H1 (cell line): ENCODE measurements around the gene ARHGAP42. TPM values are rescaled to one million over a fixed set of nuclear protein-coding genes. Genes with fewer than 3 reads are reported as not detected.

Experiments
- CTCF ChIA-PET: fragments of 300-600 bp; sonication (Branson Sonifier 250); formaldehyde crosslinking; loops from one replicate; lab custom pipeline; 2021; ENCODE audit not compliant: partially characterized antibody; lab: Charles Lee
- POLR2A ChIA-PET: fragments of 300-600 bp; sonication (Branson Sonifier 250); formaldehyde crosslinking; loops from one replicate; lab custom pipeline; 2021; ENCODE audit warnings: inconsistent platforms; ENCODE audit not compliant: partially characterized antibody; lab: Charles Lee
- DNase-seq, 2 experiments: peaks; one replicate each; pipeline versions ENCODE4 v3.0.0 to v3.0.0-alpha.2; 2010 to 2022; ENCODE audit warnings: low spot score in 2 of 2, low read depth in 1 of 2, mixed read lengths in 1 of 2
- FAIRE-seq: peaks from 2 replicates; lab custom pipeline; 2011; peaks lifted over from hg19 to GRCh38; lab: Jason Lieb, UNC
- H2AFZ ChIP-seq: 2 replicates; pipeline ENCODE4 v1.8.1; 2012; ENCODE audit warnings: low read length, inconsistent platforms
- H2AK5ac ChIP-seq: 2 replicates; pipeline ENCODE4 v1.6.1; 2013; ENCODE audit warnings: low read depth, low read length
- H2BK120ac ChIP-seq: replicated peaks from 2 replicates; pipeline ENCODE3; 2013; ENCODE audit warnings: low read depth, low read length, inconsistent platforms
- H2BK12ac ChIP-seq: 2 replicates; pipeline ENCODE4 v1.6.1; 2013; ENCODE audit warnings: low read depth, low read length
- H2BK15ac ChIP-seq: 2 replicates; pipeline ENCODE4 v1.6.1; 2013; ENCODE audit warnings: low read length
- H2BK20ac ChIP-seq: 2 replicates; pipeline ENCODE4 v1.6.1; 2013; ENCODE audit warnings: low read length
- H2BK5ac ChIP-seq: 2 replicates; pipeline ENCODE4 v1.6.1; 2013; ENCODE audit warnings: low read depth, low read length
- H3K14ac ChIP-seq: 2 replicates; pipeline ENCODE4 v1.6.1; 2013; ENCODE audit warnings: inconsistent platforms; ENCODE audit not compliant: insufficient read length
- H3K18ac ChIP-seq: 2 replicates; pipeline ENCODE4 v1.6.1; 2013; ENCODE audit warnings: low read length; ENCODE audit errors: extremely low read depth
- H3K23ac ChIP-seq: 2 replicates; pipeline ENCODE4 v1.6.1; 2013; ENCODE audit warnings: inconsistent platforms; ENCODE audit not compliant: insufficient read length
- H3K23me2 ChIP-seq: 2 replicates; pipeline ENCODE4 v1.6.1; 2013; ENCODE audit warnings: low read depth, low read length
- H3K27ac ChIP-seq: 2 replicates; pipeline ENCODE4 v1.6.1; 2011; ENCODE audit warnings: low read depth, low read length, inconsistent platforms
- H3K27me3 ChIP-seq, 4 experiments: replicated peaks in 1 of 4; 1 replicate in 1 of 4; 2 replicates in 3 of 4; pipeline versions ENCODE4 v1.6.1 to v1.8.1; 2011 to 2013; ENCODE audit warnings: low read length in 3 of 4, mild to moderate bottlenecking in 3 of 4, inconsistent platforms in 2 of 4, mixed read lengths in 2 of 4, moderate library complexity in 1 of 4; ENCODE audit not compliant: control insufficient read depth in 3 of 4, insufficient read depth in 3 of 4; ENCODE audit errors: extremely low read depth in 1 of 4
- H3K36me3 ChIP-seq, 4 experiments: 2 replicates each; pipeline versions ENCODE4 v1.6.1 to v1.8.1; 2011 to 2013; ENCODE audit warnings: mild to moderate bottlenecking in 4 of 4, low read length in 3 of 4, moderate library complexity in 2 of 4, control low read depth in 1 of 4, inconsistent platforms in 1 of 4; ENCODE audit not compliant: insufficient read depth in 4 of 4, control insufficient read depth in 2 of 4
- H3K4ac ChIP-seq: replicated peaks from 2 replicates; pipeline ENCODE3; 2013; ENCODE audit warnings: low read length, low read depth, mixed read lengths, inconsistent platforms; ENCODE audit not compliant: insufficient read length
- H3K4me1 ChIP-seq, 4 experiments: replicated peaks in 1 of 4; 1 replicate in 1 of 4; 2 replicates in 3 of 4; pipeline versions ENCODE4 v1.6.1 to v1.8.1; 2011 to 2013; ENCODE audit warnings: low read length in 3 of 4, inconsistent platforms in 2 of 4, mixed read lengths in 1 of 4; ENCODE audit not compliant: insufficient read depth in 4 of 4, control insufficient read depth in 3 of 4
- H3K4me2 ChIP-seq, 2 experiments: 2 replicates each; pipeline versions ENCODE4 v1.6.1 to v1.8.1; 2011 to 2013; ENCODE audit warnings: low read depth in 2 of 2, low read length in 2 of 2, control low read depth in 1 of 2, inconsistent platforms in 1 of 2, mild to moderate bottlenecking in 1 of 2; ENCODE audit not compliant: insufficient read depth in 1 of 2
- H3K4me3 ChIP-seq, 4 experiments: fragments of 200-600, 300-600 bp in 1 of 4; sonication (generic), shearing (Covaris generic), sonication (Bioruptor Twin) in 1 of 4; 2 replicates each; pipeline versions ENCODE4 v1.5.1 to v1.8.1; 2011 to 2016; ENCODE audit warnings: low read length in 4 of 4, low read depth in 3 of 4, control low read depth in 2 of 4, inconsistent platforms in 2 of 4, mild to moderate bottlenecking in 2 of 4, mixed read lengths in 1 of 4, moderate library complexity in 1 of 4; ENCODE audit not compliant: insufficient read depth in 2 of 4; ENCODE audit errors: extremely low read depth in 1 of 4
- H3K56ac ChIP-seq: replicated peaks from 2 replicates; pipeline ENCODE3; 2013; ENCODE audit warnings: low read depth, mild to moderate bottlenecking, mixed read lengths, low read length, inconsistent platforms; ENCODE audit not compliant: insufficient read length
- H3K79me1 ChIP-seq: 2 replicates; pipeline ENCODE4 v1.6.1; 2013; ENCODE audit warnings: low read depth, low read length, control low read depth
- H3K79me2 ChIP-seq, 2 experiments: 2 replicates each; pipeline versions ENCODE4 v1.6.1 to v1.8.1; 2012 to 2013; ENCODE audit warnings: low read length in 2 of 2, mild to moderate bottlenecking in 2 of 2, inconsistent platforms in 1 of 2; ENCODE audit not compliant: insufficient read depth in 2 of 2, control insufficient read depth in 1 of 2
- H3K9ac ChIP-seq, 4 experiments: replicated peaks in 1 of 4; 1 replicate in 1 of 4; 2 replicates in 3 of 4; pipeline versions ENCODE4 v1.6.1 to v1.8.1; 2011 to 2013; ENCODE audit warnings: low read depth in 3 of 4, low read length in 3 of 4, control low read depth in 2 of 4, mild to moderate bottlenecking in 2 of 4, moderate library complexity in 2 of 4, inconsistent platforms in 1 of 4; ENCODE audit errors: extremely low read depth in 1 of 4
- H3K9me3 ChIP-seq, 2 experiments: 2 replicates each; pipeline versions ENCODE4 v1.6.1 to v1.8.1; 2012 to 2013; ENCODE audit warnings: mild to moderate bottlenecking in 2 of 2, moderate library complexity in 2 of 2, control low read depth in 1 of 2, inconsistent platforms in 1 of 2, low read depth in 1 of 2, low read length in 1 of 2, mixed read lengths in 1 of 2; ENCODE audit not compliant: insufficient read depth in 2 of 2
- H4K20me1 ChIP-seq, 2 experiments: replicated peaks in 1 of 2; 2 replicates each; pipeline versions ENCODE3 to v1.8.1; 2011 to 2013; ENCODE audit warnings: inconsistent platforms in 2 of 2, low read length in 2 of 2, mild to moderate bottlenecking in 1 of 2; ENCODE audit not compliant: insufficient read depth in 2 of 2, control insufficient read depth in 1 of 2
- H4K5ac ChIP-seq: 2 replicates; pipeline ENCODE4 v1.6.1; 2013; ENCODE audit warnings: low read length, low read depth, mixed read lengths, inconsistent platforms; ENCODE audit not compliant: insufficient read length
- H4K8ac ChIP-seq: 2 replicates; pipeline ENCODE4 v1.8.0; 2013; ENCODE audit warnings: mild to moderate bottlenecking, moderate library complexity, low read length, inconsistent platforms; ENCODE audit not compliant: insufficient read depth; ENCODE audit errors: extremely low read depth
- H4K91ac ChIP-seq: replicated peaks from 2 replicates; pipeline ENCODE3; 2013; ENCODE audit warnings: low read length, mixed read lengths, inconsistent platforms; ENCODE audit not compliant: insufficient read length
- SIX5 ChIP-seq: IDR thresholded peaks from 2 replicates; pipeline ENCODE4 v1.6.1; 2011; ENCODE audit warnings: mild to moderate bottlenecking, low read depth, low read length
- WGBS, 2 experiments: shearing (Covaris generic) in 1 of 2; methylation state at CpG; one replicate each; pipeline versions ENCODE4 v1.1.6 to v1.1.7; 2013 to 2015; ENCODE audit warnings: low lambda C conversion rate in 2 of 2, mixed read lengths in 2 of 2, inconsistent platforms in 1 of 2, low coverage in 1 of 2, missing lambda C conversion rate in 1 of 2; ENCODE audit not compliant: insufficient replicate concordance in 2 of 2, insufficient coverage in 1 of 2, insufficient read length in 1 of 2; ENCODE audit errors: extremely low coverage in 1 of 2, missing lambda C conversion rate in 1 of 2; 5-methylcytosine and 5-hydroxymethylcytosine counted together
- polyA plus RNA-seq, 7 experiments: library from polyadenylated mRNA; depleted of rRNA in 3 of 7; stranded (reverse) in 5 of 7; unstranded in 2 of 7; fragments of >200 nt in 5 of 7; fragments of 200-250 nt in 2 of 7; gene quantifications; 1 replicate in 5 of 7; 2 replicates in 1 of 7; 4 replicates in 1 of 7; pipeline versions ENCODE4 v1.2.1 to v1.2.3, GENCODE V29; 2011 to 2013; ENCODE audit warnings: missing spikeins in 2 of 7, mixed read lengths in 2 of 7
- total RNA-seq: library from RNA; stranded (reverse); fragmentation: NEBNext Ultra II Directional; extraction: Animal tissue kit (Norgen Biotek cat#: 25700); gene quantifications from 2 replicates; pipeline ENCODE4 v1.2.1, GENCODE V29; 2021

The ARHGAP42 gene
- total and polyA plus RNA-seq, 2 of the 8 experiments (the other 6 are each of a cell fraction or from before 2014, with no cell fraction given): 22.2 to 33.5 TPM

- FAIRE-seq: no peak
- Histone ChIP-seq H2BK15ac (no peak overlapping the region), H3K18ac (no peak overlapping the region), H4K5ac (no peak overlapping the region), H4K20me1 (no peaks in the 10 kb centered on the region), H4K91ac (no peak overlapping the region), H2BK20ac (no peak overlapping the region), H3K4me1 (no peaks in the 10 kb centered on the region), H3K79me1 (no peaks in the 10 kb centered on the region), H3K56ac (no peak overlapping the region), H3K27me3 (no peaks in the 10 kb centered on the region), H3K79me2 (no peaks in the 10 kb centered on the region), H3K4ac (no peak overlapping the region), H3K27ac (no peak overlapping the region), H3K36me3 (no peaks in the 10 kb centered on the region), H2BK5ac (no peak overlapping the region), H3K23ac (no peak overlapping the region), H3K4me2 (no peak overlapping the region), H2BK12ac (no peak overlapping the region), H3K23me2 (no peaks in the 10 kb centered on the region), H2AFZ (no peak overlapping the region), H4K8ac (no peak overlapping the region), H3K14ac (no peak overlapping the region), H2BK120ac (no peak overlapping the region), H3K9me3 (no peaks in the 10 kb centered on the region), H3K4me3 (no peak overlapping the region), H3K9ac (no peak overlapping the region), H2AK5ac (no peak overlapping the region)
- WGBS, 2 experiments: 88% methylated on average over 2 of the region's 2 CpGs; no CpG with 5 or more reads in 1 of the 2 experiments
- DNase-seq: no peak
- ChIA-PET POLR2A (no interaction called here), CTCF (no interaction called here)
- TF ChIP-seq SIX5: no peak
Observed at GRCh38 chr11:100949443-100949842, 262.4 kb downstream of the ARHGAP42 start.
